ENCODE data around the gene SLC24A3. TPM values are rescaled to one million over a fixed set of nuclear protein-coding genes. Genes with fewer than 3 reads are reported as not detected.

The SLC24A3 gene
- total RNA-seq, 1 donor from 2014 or later = not detected

DNA sequence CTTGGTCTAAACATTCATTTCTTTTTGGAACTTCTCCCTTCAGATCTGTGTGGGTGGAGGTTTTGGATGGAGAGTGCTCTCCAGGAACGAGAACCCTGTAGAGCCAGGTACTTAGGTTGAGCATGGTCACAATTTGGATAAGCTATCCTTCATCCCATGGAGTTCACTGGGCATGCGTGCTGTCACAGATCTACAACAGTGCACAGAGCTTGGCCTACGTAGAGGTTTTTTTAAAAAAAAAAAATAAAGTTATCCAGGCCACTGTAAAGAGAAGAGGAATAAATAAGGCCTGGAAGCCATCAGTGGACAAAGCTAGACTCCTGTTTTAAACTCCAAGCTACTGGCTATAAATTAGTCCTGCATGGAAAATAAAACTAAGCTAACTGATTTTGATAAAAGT lies 165.6 kb downstream of the SLC24A3 start:
- Mint-ChIP-seq H3K36me3 (ENCODE audit: low read depth) (no peaks in the 10 kb centered on the region), H3K27me3 (ENCODE audit: low read depth) (no peaks in the 10 kb centered on the region), H3K9me3 (no peaks in the 10 kb centered on the region), H3K4me1 (ENCODE audit: low read depth) (no peaks in the 10 kb centered on the region), H3K27ac (no peak overlapping the region), H3K4me3 (ENCODE audit: low read depth) (no peak overlapping the region)
- DNase-seq (ENCODE audit: low spot score) = no peak
- intact Hi-C loops (cut with micrococcal nuclease) = no loop called here

DNA sequence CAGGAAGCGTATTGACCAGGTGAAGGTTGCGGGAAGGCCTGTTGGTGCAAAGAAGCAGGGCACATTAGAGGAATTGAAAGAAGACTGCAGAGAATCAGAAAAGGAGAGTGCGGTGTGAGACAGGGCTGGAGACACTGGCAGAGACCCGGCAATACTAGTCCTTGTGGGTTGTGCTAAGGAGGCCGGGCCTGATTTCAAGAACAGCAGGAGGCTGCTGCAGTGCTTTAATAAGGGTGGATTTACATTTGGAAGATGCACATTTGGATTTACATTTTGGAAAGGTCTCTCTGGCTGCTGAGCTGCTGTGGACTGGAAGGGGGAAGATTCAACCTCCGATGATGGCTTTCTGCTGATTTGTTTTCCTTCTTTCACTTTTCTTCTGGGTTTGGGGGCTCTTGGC lies 167.8 kb downstream of the SLC24A3 start:
- Mint-ChIP-seq H3K27ac (no peak overlapping the region), H3K4me3 (ENCODE audit: low read depth) (no peak overlapping the region), H3K27me3 (ENCODE audit: low read depth) (no peaks in the 10 kb centered on the region), H3K9me3 (no peaks in the 10 kb centered on the region), H3K36me3 (ENCODE audit: low read depth) (no peaks in the 10 kb centered on the region), H3K4me1 (ENCODE audit: low read depth) (no peaks in the 10 kb centered on the region)
- intact Hi-C loops (cut with micrococcal nuclease) = no loop called here
- DNase-seq (ENCODE audit: low spot score) = no peak

DNA sequence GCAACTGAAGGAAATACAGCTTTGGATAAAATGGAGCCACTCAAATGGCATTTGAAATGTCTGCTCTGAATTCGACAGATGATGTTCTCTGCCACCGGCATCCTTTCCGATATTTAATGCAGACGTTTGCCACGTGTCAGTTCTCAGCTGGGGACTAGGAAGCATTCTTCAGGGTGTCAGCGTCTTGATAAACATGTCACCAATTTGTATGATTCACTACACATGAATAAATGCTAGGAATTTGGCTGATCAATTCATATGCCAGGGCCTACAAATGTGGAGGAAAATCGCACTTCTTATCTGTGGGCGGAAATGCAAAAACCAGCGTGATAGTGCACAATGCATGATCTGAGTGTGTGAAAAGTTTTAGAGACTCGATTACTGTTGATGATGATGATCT lies 169.5 kb downstream of the SLC24A3 start:
- H3K4me3 Mint-ChIP-seq (ENCODE audit: low read depth) = no peak overlapping the region
- DNase-seq (ENCODE audit: low spot score) = no peak
- H3K4me1 Mint-ChIP-seq (ENCODE audit: low read depth) = no peaks in the 10 kb centered on the region

DNA sequence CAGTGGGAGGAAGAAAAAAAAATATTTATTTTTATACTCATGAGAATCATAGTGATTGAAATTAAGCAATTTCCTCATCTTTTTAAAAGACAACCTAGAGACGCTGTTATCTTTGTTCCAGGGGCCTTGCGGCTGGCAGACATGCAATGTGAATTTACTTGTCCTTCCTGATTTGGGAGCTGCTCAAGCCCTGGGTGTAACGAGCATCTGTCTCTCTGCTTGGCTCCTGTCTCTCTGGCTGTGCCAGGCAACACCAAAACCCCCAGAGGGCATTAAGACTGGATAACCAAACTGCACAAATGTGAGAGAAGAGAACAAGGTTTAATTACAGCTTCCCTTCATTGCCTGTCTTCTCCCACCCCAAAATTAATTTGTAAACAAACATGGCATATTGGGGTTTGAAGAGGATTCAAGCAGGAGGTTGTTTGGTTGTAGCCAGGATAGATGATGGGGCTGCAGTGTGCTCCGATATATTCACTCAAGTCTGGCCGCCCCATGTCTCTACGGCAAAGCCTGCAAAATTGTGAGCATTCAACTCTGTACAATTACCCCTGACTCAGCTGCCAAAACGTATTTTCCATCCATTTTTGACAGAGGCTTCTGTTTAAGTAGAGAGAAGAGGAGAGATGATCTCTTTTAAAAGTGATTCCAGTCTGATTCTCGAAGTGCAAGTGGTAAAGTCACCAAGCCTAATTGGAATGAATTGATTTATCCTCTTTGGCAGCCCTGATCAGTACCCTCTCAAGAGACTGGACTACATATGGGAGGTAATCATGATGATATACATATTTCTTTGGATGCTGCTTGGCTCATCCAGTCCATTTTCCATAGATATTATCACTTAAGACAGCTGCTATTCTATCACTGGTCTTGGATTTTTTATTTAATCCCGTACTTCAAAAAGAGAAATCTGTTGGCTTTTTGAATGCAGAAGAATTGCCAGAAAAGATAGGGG lies 170.2 kb downstream of the SLC24A3 start:
- no peak for DNase-seq (ENCODE audit: low spot score)
- intact Hi-C loops (cut with micrococcal nuclease) = no loop called here
- Mint-ChIP-seq H3K27ac (no peak overlapping the region), H3K4me3 (ENCODE audit: low read depth) (no peak overlapping the region), H3K27me3 (ENCODE audit: low read depth) (no peaks in the 10 kb centered on the region), H3K9me3 (no peaks in the 10 kb centered on the region), H3K36me3 (ENCODE audit: low read depth) (no peaks in the 10 kb centered on the region), H3K4me1 (ENCODE audit: low read depth) (no peaks in the 10 kb centered on the region)

More for the DNA sequence above, 169.5 kb downstream of the SLC24A3 start:
- H3K27ac Mint-ChIP-seq = no peak overlapping the region
- H3K36me3 Mint-ChIP-seq (ENCODE audit: low read depth) = no peaks in the 10 kb centered on the region
- intact Hi-C loops (cut with micrococcal nuclease) = no loop called here
- no peaks in the 10 kb centered on the region for H3K27me3 Mint-ChIP-seq (ENCODE audit: low read depth)
- H3K9me3 Mint-ChIP-seq = no peaks in the 10 kb centered on the region

DNA sequence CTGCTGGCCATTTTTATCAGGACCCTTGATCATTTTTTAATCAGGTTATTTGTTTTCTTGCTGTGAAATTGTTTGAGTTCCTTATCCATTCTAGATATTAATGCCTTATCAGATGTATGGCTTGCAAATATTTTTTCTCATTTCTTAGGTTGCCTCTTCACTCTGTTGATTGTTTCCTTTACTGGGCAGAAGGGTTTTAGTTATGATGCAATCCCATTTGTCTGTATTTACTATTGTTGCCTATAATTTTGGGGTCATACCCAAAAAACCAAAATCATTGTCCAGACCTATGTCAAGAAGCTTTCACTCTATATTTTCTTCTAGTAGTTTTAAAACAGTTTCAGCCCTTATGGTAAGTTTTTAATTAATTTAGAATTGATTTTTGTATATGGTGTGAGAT lies 172.5 kb downstream of the SLC24A3 start:
- no peak overlapping the region for H3K27ac Mint-ChIP-seq
- no peaks in the 10 kb centered on the region for H3K27me3 Mint-ChIP-seq (ENCODE audit: low read depth)
- H3K9me3 Mint-ChIP-seq = peaks cover 8% of the 10 kb centered on the region
- intact Hi-C loops (cut with micrococcal nuclease) = no loop called here
- H3K4me1 Mint-ChIP-seq (ENCODE audit: low read depth) = no peaks in the 10 kb centered on the region
- H3K4me3 Mint-ChIP-seq (ENCODE audit: low read depth) = no peak overlapping the region
- no peaks in the 10 kb centered on the region for H3K36me3 Mint-ChIP-seq (ENCODE audit: low read depth)
- no peak for DNase-seq (ENCODE audit: low spot score)

DNA sequence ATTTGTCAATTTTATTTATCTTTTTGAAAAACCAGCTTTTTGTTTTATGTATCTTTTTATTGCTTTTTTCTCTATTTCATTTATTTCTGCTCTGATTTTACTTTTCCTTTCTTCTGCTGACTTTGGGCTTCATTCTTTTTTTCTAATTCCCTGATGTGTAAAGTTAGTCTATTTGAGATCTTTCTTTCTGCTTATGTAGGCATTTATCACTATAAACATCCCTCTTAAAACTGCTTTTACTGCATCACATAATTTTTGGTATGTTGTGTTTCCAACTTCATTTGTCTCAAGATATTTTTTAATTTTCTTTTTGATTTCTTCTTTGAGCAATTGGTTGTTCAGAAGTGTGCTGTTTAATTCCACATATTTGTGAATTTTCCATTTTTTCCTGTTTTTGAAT lies 174.8 kb downstream of the SLC24A3 start:
- H3K36me3 Mint-ChIP-seq (ENCODE audit: low read depth) = no peaks in the 10 kb centered on the region
- no peak overlapping the region for H3K27ac Mint-ChIP-seq
- DNase-seq (ENCODE audit: low spot score) = no peak
- peaks cover 9% of the 10 kb centered on the region for H3K9me3 Mint-ChIP-seq
- H3K27me3 Mint-ChIP-seq (ENCODE audit: low read depth) = no peaks in the 10 kb centered on the region
- H3K4me1 Mint-ChIP-seq (ENCODE audit: low read depth) = no peaks in the 10 kb centered on the region
- no peak overlapping the region for H3K4me3 Mint-ChIP-seq (ENCODE audit: low read depth)
- intact Hi-C loops (cut with micrococcal nuclease) = no loop called here

DNA sequence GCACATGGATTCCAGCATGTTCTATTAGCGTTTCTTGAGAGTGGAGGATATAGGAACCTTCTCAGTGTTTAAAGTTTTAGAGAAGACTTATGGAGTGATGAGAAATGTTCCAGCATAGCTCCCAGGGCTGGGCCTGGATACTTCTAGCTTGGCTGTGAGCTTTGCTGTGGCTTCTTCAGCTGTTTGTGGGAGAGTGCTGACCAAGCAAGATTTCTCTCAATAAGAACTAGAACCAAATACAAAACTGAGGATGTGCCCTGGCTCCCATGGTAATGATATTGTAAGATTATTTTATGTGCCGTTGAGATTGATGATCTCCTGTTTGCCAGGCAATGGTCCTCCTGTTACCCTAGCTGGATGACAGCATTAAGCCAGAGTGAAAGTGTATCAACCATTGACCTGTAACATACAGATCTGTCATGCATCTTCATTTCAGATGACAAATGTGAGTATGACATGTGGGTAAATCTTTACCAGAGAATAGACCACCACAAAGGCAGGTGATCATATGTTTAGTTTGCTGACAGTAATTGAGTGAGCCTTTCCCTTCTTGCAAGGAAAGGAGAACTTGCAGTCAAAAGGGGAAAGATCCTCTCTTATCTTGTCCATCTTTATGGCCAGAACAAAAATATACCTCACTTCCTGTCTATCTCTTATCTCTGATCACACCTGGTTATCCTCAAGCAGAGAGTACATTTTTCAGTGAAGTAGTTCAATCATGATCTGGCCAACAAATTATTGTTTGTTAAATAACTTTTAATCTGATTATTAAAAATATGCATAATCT lies 180.1 kb downstream of the SLC24A3 start:
- Mint-ChIP-seq H3K4me3 (ENCODE audit: low read depth) (no peak overlapping the region), H3K27me3 (ENCODE audit: low read depth) (no peaks in the 10 kb centered on the region), H3K4me1 (ENCODE audit: low read depth) (peaks cover 2% of the 10 kb centered on the region), H3K36me3 (ENCODE audit: low read depth) (no peaks in the 10 kb centered on the region), H3K27ac (no peak overlapping the region), H3K9me3 (peaks cover 17% of the 10 kb centered on the region)
- intact Hi-C loops (cut with micrococcal nuclease) = no loop called here
- no peak for DNase-seq (ENCODE audit: low spot score)

DNA sequence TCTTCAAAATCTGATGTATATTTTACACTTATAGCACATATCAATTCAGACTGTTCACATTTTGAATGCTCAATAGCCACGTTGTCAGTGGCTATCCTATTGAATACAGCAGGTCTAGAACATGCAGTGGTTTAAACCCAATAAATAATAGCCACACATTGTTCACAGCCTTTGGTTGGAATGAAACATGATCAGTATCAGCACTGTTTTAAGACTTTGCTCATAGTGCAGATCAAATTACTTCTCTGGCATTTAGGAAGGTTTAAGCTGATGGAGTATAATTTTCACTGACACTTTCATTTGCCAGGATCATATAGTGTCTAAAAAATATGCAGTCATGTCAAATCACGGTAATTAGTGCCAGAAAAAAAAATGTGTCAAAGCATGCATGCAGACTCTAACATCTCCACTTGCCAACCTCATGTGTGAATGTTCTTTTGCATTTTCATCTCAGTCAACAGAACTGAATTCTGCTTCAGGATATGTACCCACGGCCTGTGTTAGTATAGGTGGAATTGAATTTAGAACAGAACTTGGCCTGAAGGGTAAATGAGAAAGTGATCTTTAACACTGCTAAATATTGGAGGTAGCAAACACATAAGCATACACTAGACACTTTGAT lies 184.1 kb downstream of the SLC24A3 start:
- Mint-ChIP-seq H3K27me3 (ENCODE audit: low read depth) (no peaks in the 10 kb centered on the region), H3K27ac (no peak overlapping the region), H3K4me3 (ENCODE audit: low read depth) (no peak overlapping the region), H3K9me3 (peaks cover 28% of the 10 kb centered on the region), H3K4me1 (ENCODE audit: low read depth) (peaks cover 2% of the 10 kb centered on the region), H3K36me3 (ENCODE audit: low read depth) (peaks cover 3% of the 10 kb centered on the region)
- intact Hi-C loops (cut with micrococcal nuclease) = no loop called here
- no peak for DNase-seq (ENCODE audit: low spot score)

DNA sequence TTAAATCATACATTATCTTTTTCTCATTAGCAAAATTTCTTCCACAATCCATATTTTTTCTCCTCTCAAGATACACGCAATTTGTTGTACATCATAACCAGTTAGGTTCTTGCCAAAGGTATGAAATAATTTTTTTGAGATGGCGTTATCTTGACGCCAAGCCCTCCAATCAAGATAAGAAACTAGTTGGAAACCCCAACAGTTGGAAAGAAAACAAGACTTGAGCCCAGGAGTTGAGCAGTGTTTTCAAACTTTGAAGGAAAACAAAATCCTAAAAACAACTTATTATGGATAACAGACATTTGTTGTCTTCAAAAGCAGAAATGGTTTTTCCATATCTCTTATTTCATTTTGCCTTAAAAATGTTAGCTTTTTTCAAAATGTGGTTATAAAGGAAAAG lies 184.8 kb downstream of the SLC24A3 start:
- intact Hi-C loops (cut with micrococcal nuclease) = no loop called here
- Mint-ChIP-seq H3K4me1 (ENCODE audit: low read depth) (peaks cover 2% of the 10 kb centered on the region), H3K4me3 (ENCODE audit: low read depth) (no peak overlapping the region), H3K27ac (no peak overlapping the region), H3K9me3 (peaks cover 28% of the 10 kb centered on the region), H3K36me3 (ENCODE audit: low read depth) (peaks cover 3% of the 10 kb centered on the region), H3K27me3 (ENCODE audit: low read depth) (no peaks in the 10 kb centered on the region)
- DNase-seq (ENCODE audit: low spot score) = no peak

DNA sequence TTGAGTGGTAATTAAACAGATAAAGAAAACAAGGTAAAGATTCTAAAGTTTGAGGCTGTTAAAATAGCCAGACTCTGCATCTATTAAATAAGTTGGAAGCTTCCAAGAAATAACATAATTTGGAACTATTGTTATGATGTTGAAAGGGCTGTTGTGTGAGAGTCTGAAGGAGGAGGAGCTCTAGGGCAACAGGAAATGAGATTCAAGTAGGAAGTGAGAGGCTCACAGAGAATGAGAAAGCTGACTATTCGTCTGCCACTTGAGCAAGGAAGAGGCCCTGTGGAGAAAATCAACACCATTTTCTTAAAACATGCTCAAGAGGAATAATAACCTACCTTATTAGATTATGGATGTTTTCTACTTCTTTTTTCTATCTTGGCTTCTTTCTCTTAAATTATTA lies 185.2 kb downstream of the SLC24A3 start:
- Mint-ChIP-seq H3K27ac (no peak overlapping the region), H3K4me1 (ENCODE audit: low read depth) (no peaks in the 10 kb centered on the region), H3K9me3 (peaks cover 28% of the 10 kb centered on the region), H3K36me3 (ENCODE audit: low read depth) (peaks cover 3% of the 10 kb centered on the region), H3K4me3 (ENCODE audit: low read depth) (no peak overlapping the region), H3K27me3 (ENCODE audit: low read depth) (no peaks in the 10 kb centered on the region)
- intact Hi-C loops (cut with micrococcal nuclease) = no loop called here
- no peak for DNase-seq (ENCODE audit: low spot score)

DNA sequence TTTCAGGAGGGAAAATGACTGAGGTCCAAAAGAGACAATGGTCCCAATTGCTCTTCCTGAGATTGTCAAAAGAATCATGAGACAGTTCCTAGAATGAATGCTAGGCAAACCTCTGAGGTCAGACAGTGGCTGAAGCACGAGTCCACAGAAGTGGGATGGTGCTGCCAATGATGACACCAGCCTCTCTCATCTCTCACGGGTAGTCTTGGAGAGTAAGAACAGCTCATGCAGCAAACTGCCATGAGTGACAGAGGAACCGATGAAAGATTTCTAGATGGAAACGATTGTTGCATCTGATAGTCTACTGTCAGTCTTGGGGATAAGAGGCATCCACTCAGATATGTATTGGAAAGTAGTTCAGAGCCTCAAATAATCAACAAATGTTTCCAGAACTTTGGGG lies 188.7 kb downstream of the SLC24A3 start:
- H3K4me3 Mint-ChIP-seq (ENCODE audit: low read depth) = no peak overlapping the region
- H3K27me3 Mint-ChIP-seq (ENCODE audit: low read depth) = no peaks in the 10 kb centered on the region
- peaks cover 23% of the 10 kb centered on the region for H3K9me3 Mint-ChIP-seq
- H3K36me3 Mint-ChIP-seq (ENCODE audit: low read depth) = peaks cover 3% of the 10 kb centered on the region
- intact Hi-C loops (cut with micrococcal nuclease) = no loop called here
- H3K4me1 Mint-ChIP-seq (ENCODE audit: low read depth) = no peaks in the 10 kb centered on the region
- DNase-seq (ENCODE audit: low spot score) = no peak
- no peak overlapping the region for H3K27ac Mint-ChIP-seq

DNA sequence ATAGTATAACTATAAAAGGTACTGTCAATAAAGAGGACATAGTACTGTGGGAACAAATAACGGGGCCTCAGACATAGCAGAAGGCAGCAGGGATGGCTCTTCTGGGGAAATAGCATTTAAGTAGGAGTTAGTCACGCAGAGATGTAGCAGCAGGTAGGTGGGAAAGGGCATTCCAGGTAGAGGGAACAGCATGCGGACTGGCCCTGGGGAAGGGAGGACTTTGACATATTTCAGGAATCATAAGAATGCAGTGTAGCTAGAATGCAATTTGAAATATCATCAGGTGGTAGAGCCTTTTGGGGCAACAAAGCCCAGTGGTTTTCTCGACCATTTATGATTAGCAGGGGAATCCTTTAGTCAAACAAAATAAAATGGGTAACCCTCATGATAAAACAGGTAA lies 191.1 kb downstream of the SLC24A3 start:
- Mint-ChIP-seq H3K27me3 (ENCODE audit: low read depth) (no peaks in the 10 kb centered on the region), H3K4me3 (ENCODE audit: low read depth) (no peak overlapping the region), H3K36me3 (ENCODE audit: low read depth) (peaks cover 3% of the 10 kb centered on the region), H3K4me1 (ENCODE audit: low read depth) (no peaks in the 10 kb centered on the region), H3K27ac (no peak overlapping the region), H3K9me3 (peaks cover 18% of the 10 kb centered on the region)
- DNase-seq (ENCODE audit: low spot score) = no peak
- intact Hi-C loops (cut with micrococcal nuclease) = no loop called here

DNA sequence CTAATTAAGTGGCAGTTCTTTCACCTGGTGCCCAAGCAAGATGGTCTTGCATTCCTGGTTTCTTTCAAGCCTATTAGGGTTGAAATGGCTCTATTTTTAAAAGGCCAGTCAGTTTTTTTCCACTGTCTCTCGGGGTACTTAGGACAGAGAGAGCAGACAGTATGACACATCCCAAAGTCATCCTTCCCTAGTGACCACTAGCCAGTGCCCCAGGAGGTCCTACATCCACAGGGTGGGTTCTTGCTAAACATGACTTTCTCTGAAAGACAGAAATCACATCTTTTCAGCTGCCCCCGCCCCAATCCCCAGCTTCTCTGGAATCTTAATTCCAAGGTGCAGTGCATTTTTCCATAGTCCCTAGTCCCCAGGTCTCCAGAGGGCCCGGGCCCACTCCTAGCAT lies 192.4 kb downstream of the SLC24A3 start:
- Mint-ChIP-seq H3K36me3 (ENCODE audit: low read depth) (no peaks in the 10 kb centered on the region), H3K4me1 (ENCODE audit: low read depth) (no peaks in the 10 kb centered on the region), H3K27ac (no peak overlapping the region), H3K27me3 (ENCODE audit: low read depth) (no peaks in the 10 kb centered on the region), H3K9me3 (peaks cover 5% of the 10 kb centered on the region), H3K4me3 (ENCODE audit: low read depth) (no peak overlapping the region)
- no peak for DNase-seq (ENCODE audit: low spot score)
- intact Hi-C loops (cut with micrococcal nuclease) = no loop called here

Data from activated T-helper 2 cell treated with anti-CD3 and anti-CD28 coated beads, Interferon-gamma antibody, Interleukin-2, Interleukin-4, amounts not matched to agents 10 μg/mL and 5 μg/mL and 100 μg/mL, durations not matched to agents 14 hours and 24 hours and 36 hours (primary cell).